Testis (tissue), 2 donors: Measurements from ENCODE around the gene MFSD1.

Experiments used
- CTCF ChIP-seq, 3 experiments: fragments of 450-650 bp in 2 of 3; fragments of 200-600 bp in 1 of 3; sonication (generic) in 1 of 3; IDR thresholded peaks; one replicate each; pipeline ENCODE4 v1.5.1; 2016 to 2019; ENCODE audit warnings: antibody characterized with exemption in 3 of 3, mild to moderate bottlenecking in 2 of 3, moderate library complexity in 1 of 3
- POLR2A ChIP-seq: fragments of 450-650 bp; IDR thresholded peaks from one replicate; pipeline ENCODE4 v1.6.1; 2017; ENCODE audit warnings: antibody characterized with exemption, mild to moderate bottlenecking, moderate library complexity

DNA sequence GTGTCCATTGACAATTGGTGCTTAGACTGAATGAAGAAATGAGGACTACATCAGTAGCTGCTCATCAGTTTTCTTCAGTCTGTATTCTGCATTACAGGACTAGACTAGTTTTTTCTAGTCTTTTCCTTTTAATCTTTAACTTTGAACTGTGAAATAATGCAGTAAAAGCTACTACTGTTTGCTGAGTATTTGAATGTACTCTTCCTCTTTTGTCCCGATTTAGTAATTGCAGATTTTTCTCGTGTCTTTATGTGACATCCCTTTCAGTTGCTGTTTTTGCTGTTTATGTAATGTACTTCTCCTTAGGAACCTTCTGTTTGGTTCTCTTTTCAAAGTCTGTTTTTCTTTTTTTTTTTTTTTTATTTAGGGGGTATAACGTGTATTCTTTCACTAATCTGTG lies 17.4 kb downstream of the MFSD1 start:
- TF ChIP-seq CTCF (IDR thresholded peaks at IDR 0.05) = no peak
- TF ChIP-seq POLR2A = no peak
